Tibial nerve (tissue), 4 donors: ENCODE measurements around the gene TAF1C.
A peak's percentile ranks its signal among the peaks of the same experiment; 100 is the strongest.

Source experiments
- EP300 ChIP-seq, 2 donors: sonication (generic); formaldehyde crosslinking; IDR thresholded peaks; one replicate each; pipeline ENCODE4 v1.6.1; 2017; ENCODE audit warnings: antibody characterized with exemption in 2 of 2, mild to moderate bottlenecking in 1 of 2
- POLR2A ChIP-seq, 2 donors: fragments of 450-650 bp; IDR thresholded peaks; one replicate each; pipeline ENCODE4 v1.6.1; 2017; ENCODE audit warnings: antibody characterized with exemption in 2 of 2, mild to moderate bottlenecking in 2 of 2, moderate library complexity in 2 of 2
- TF ChIP-seq, protein P1 (sequence below), 5 experiments: fragments of 200-600 bp in 3 of 5; fragments of 450-650 bp in 2 of 5; sonication (generic) in 3 of 5; IDR thresholded peaks; one replicate each; pipeline ENCODE4 v1.5.1; 2016 to 2019; ENCODE audit warnings: antibody characterized with exemption in 5 of 5, mild to moderate bottlenecking in 3 of 5, moderate library complexity in 2 of 5

DNA sequence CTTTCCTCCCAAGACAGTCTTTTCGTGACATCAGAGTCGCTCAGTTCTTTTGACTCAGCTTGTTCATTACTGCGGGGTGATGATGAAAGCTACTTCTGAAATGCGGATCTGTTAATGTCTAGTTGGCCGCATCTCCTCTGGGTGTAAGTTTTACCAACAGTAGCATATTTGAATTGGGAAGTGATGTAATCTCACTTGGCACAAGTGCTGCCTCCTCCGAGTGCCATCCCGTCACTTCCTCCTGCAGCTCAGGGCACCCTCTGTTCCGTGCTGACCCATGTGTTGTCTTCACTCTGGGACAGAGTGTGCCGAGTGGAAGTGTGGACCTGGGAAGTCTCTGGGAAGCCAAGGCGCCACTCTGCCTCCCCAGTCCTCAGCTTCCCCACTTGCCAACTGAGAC, 13.0 kb upstream of the TAF1C start:
- TF ChIP-seq, protein P1, sequence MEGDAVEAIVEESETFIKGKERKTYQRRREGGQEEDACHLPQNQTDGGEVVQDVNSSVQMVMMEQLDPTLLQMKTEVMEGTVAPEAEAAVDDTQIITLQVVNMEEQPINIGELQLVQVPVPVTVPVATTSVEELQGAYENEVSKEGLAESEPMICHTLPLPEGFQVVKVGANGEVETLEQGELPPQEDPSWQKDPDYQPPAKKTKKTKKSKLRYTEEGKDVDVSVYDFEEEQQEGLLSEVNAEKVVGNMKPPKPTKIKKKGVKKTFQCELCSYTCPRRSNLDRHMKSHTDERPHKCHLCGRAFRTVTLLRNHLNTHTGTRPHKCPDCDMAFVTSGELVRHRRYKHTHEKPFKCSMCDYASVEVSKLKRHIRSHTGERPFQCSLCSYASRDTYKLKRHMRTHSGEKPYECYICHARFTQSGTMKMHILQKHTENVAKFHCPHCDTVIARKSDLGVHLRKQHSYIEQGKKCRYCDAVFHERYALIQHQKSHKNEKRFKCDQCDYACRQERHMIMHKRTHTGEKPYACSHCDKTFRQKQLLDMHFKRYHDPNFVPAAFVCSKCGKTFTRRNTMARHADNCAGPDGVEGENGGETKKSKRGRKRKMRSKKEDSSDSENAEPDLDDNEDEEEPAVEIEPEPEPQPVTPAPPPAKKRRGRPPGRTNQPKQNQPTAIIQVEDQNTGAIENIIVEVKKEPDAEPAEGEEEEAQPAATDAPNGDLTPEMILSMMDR (IDR thresholded peaks at IDR 0.05) = no peak
- peak in 1 of 2 donors; percentile 83 for TF ChIP-seq EP300 (IDR thresholded peaks at IDR 0.05)
- TF ChIP-seq POLR2A (IDR thresholded peaks at IDR 0.05) = no peak
